Neuronal stem cell (in vitro differentiated cells): ENCODE data around the gene CLEC4E.

Source experiments
- DNase-seq: peaks from one replicate; pipeline ENCODE4 v3.0.0-alpha.2; 2013; ENCODE audit warnings: low spot score
- H2AFZ ChIP-seq: one replicate; pipeline ENCODE4 v1.6.1; 2013; ENCODE audit warnings: mild to moderate bottlenecking, low read length, inconsistent platforms
- H2AK5ac ChIP-seq: 2 replicates; pipeline ENCODE4 v1.6.1; 2013; ENCODE audit warnings: low read depth, mild to moderate bottlenecking, inconsistent platforms, low read length, moderate library complexity, mixed read lengths
- H2BK120ac ChIP-seq: 2 replicates; pipeline ENCODE4 v1.6.1; 2013; ENCODE audit warnings: low read depth, mild to moderate bottlenecking, inconsistent platforms, low read length, moderate library complexity, mixed read lengths
- H2BK12ac ChIP-seq: one replicate; pipeline ENCODE4 v1.6.1; 2013; ENCODE audit warnings: low read length, inconsistent platforms
- H2BK15ac ChIP-seq: 2 replicates; pipeline ENCODE4 v1.6.1; 2013; ENCODE audit warnings: mild to moderate bottlenecking, low read length, inconsistent platforms, mixed read lengths
- H2BK5ac ChIP-seq: one replicate; pipeline ENCODE4 v1.6.1; 2013; ENCODE audit warnings: inconsistent platforms, mild to moderate bottlenecking, low read length, moderate library complexity
- H3K14ac ChIP-seq: one replicate; pipeline ENCODE4 v1.6.1; 2013; ENCODE audit warnings: low read length, inconsistent platforms
- H3K18ac ChIP-seq: 2 replicates; pipeline ENCODE4 v1.6.1; 2013; ENCODE audit warnings: low read length, inconsistent platforms
- H3K23ac ChIP-seq: 2 replicates; pipeline ENCODE4 v1.6.1; 2013; ENCODE audit warnings: low read depth, mild to moderate bottlenecking, mixed read lengths, low read length, inconsistent platforms; ENCODE audit not compliant: poor library complexity
- H3K27ac ChIP-seq: replicated peaks from 3 replicates; pipeline ENCODE4 v1.5.1; 2013; ENCODE audit warnings: low read length, inconsistent platforms
- H3K27me3 ChIP-seq, 3 experiments: 2 replicates each; pipeline ENCODE4 v1.6.1; 2013; ENCODE audit warnings: low read length in 3 of 3, mild to moderate bottlenecking in 2 of 3, inconsistent platforms in 1 of 3, low read depth in 1 of 3, mixed read lengths in 1 of 3, moderate library complexity in 1 of 3; ENCODE audit not compliant: control insufficient read depth in 3 of 3, insufficient read depth in 3 of 3
- H3K36me3 ChIP-seq, 2 donors: replicated peaks in 1 of 2; 2 replicates each; pipeline ENCODE4 v1.6.1; 2013; ENCODE audit warnings: low read length in 2 of 2; ENCODE audit not compliant: control insufficient read depth in 2 of 2, insufficient read depth in 2 of 2
- H3K4ac ChIP-seq: 2 replicates; pipeline ENCODE4 v1.6.1; 2013; ENCODE audit warnings: inconsistent platforms, mild to moderate bottlenecking, low read length, moderate library complexity
- H3K4me1 ChIP-seq, 2 donors: 1 replicate in 1 of 2; 2 replicates in 1 of 2; pipeline ENCODE4 v1.6.1; 2013; ENCODE audit warnings: low read length in 2 of 2, low read depth in 1 of 2; ENCODE audit not compliant: control insufficient read depth in 2 of 2, insufficient read depth in 1 of 2
- H3K4me2 ChIP-seq: one replicate; pipeline ENCODE4 v1.6.1; 2013; ENCODE audit warnings: mild to moderate bottlenecking, low read length, inconsistent platforms; ENCODE audit not compliant: insufficient read depth, poor library complexity, severe bottlenecking
- H3K4me3 ChIP-seq, 2 donors: 2 replicates each; pipeline ENCODE4 v1.5.1; 2013; ENCODE audit warnings: low read length in 2 of 2, mild to moderate bottlenecking in 2 of 2, inconsistent platforms in 1 of 2, moderate library complexity in 1 of 2
- H3K79me1 ChIP-seq: one replicate; pipeline ENCODE4 v1.6.1; 2013; ENCODE audit warnings: low read depth, mild to moderate bottlenecking, inconsistent platforms, low read length, moderate library complexity
- H3K9ac ChIP-seq: one replicate; pipeline ENCODE4 v1.6.1; 2013; ENCODE audit warnings: mild to moderate bottlenecking, low read depth, low read length, inconsistent platforms; ENCODE audit not compliant: poor library complexity
- H3K9me3 ChIP-seq, 2 donors: replicated peaks in 1 of 2; 2 replicates each; pipeline versions ENCODE3 to v1.6.1; 2013; ENCODE audit warnings: low read length in 2 of 2, mild to moderate bottlenecking in 2 of 2, inconsistent platforms in 1 of 2, low read depth in 1 of 2, mixed read lengths in 1 of 2, moderate library complexity in 1 of 2; ENCODE audit not compliant: control insufficient read depth in 2 of 2, insufficient read depth in 1 of 2
- H4K8ac ChIP-seq: one replicate; pipeline ENCODE4 v1.6.1; 2013; ENCODE audit warnings: low read depth, mild to moderate bottlenecking, inconsistent platforms, low read length, moderate library complexity
- H4K91ac ChIP-seq: one replicate; pipeline ENCODE4 v1.6.1; 2013; ENCODE audit warnings: low read length, low read depth, mild to moderate bottlenecking, inconsistent platforms; ENCODE audit not compliant: poor library complexity
- WGBS, 2 donors: extraction: QIAGEN DNeasy Blood & Tissue Kit; methylation state at CpG; one replicate each; pipeline ENCODE4 v1.1.7; 2013; ENCODE audit warnings: missing lambda C conversion rate in 2 of 2, mixed read lengths in 1 of 2; ENCODE audit not compliant: insufficient read length in 2 of 2, insufficient replicate concordance in 1 of 2; ENCODE audit errors: extremely low coverage in 2 of 2; 5-methylcytosine and 5-hydroxymethylcytosine counted together

The CLEC4E gene

GRCh38 chr12:8513256-8513655, 27.4 kb downstream of the CLEC4E start, which contains the start of gene CLEC4D:
Gene CLEC4D, plus strand, starts transcription at chr12:8513503. Its CDS starts 230 bp downstream, at chr12:8513733.
- WGBS, 2 donors: no CpG with 5 or more reads among the region's 4 CpGs
- Histone ChIP-seq H3K4me3 (no peak within 1 kb of the TSS), H2BK5ac (peak within 1 kb of the TSS; percentile 19), H3K36me3 (no peaks in the 10 kb centered on the region), H3K4me2 (no peak within 1 kb of the TSS), H3K4me1 (peaks cover 0 to 13% of the 10 kb centered on the region in 2 donors), H2AK5ac (no peak within 1 kb of the TSS), H4K8ac (no peak within 1 kb of the TSS), H3K9ac (no peak within 1 kb of the TSS), H3K79me1 (no peaks in the 10 kb centered on the region), H4K91ac (no peak within 1 kb of the TSS), H3K18ac (no peak within 1 kb of the TSS), H2AFZ (no peak within 1 kb of the TSS), H2BK15ac (no peak within 1 kb of the TSS), H2BK120ac (no peak within 1 kb of the TSS), H3K9me3 (no peaks in the 10 kb centered on the region), H3K27me3 (peaks cover 0 to 3% (median 2%) of the 10 kb centered on the region in 3 experiments), H3K14ac (no peak within 1 kb of the TSS), H3K27ac (no peak within 1 kb of the TSS), H2BK12ac (no peak within 1 kb of the TSS), H3K23ac (no peak within 1 kb of the TSS), H3K4ac (no peak within 1 kb of the TSS)
- DNase-seq: no peak

DNA sequence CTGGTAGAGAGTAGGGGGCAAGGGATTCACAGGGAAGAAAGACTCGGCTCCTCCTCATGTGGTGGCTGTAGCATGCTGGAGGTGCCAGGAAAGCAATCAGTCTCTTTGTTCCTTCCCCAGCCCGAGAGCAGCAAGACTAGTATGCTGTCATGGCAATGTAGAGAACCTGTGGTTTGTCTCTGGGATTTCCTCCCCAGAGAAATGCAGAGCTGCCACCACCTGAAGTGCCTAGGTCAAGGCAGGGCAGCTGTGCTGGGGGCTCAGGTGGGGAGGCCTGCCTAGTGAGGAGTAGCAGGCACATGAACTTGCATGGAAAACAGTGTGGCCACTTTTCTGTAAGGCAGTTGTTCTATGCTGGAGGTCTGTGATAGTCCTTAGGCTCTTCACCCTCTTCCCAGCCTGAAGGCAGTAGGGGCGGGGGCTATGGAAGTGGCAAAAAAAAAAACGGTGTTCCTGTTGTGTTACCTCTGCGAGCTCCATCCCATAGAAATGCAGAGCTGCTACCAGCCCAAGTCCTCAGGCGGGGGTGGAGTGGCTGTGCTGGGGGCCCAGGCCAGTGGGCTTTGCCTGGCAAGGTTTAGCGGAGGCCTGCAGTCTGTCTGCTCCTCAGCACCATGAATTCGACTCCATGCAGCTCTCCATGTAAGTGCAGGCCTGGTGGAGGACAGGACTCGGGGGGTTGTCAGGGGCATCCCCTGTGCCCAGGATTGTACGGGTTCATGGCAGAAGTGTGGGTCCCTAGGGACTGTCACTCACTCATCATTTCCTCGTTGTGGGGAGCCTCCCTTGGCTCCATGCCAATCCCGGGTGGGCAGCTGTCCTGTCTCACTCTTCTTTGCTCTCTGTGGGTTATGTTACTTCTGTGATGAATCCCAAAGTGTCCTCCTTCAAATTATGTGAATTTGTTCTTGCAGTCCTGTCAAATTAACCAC, 31.5 kb downstream of the CLEC4E start:
- H3K36me3 ChIP-seq: no peaks in the 10 kb centered on the region
- H3K4me1 ChIP-seq: peaks cover 0 to 13% of the 10 kb centered on the region in 2 donors
- H2BK120ac ChIP-seq: no peak overlapping the region
- no CpG with 5 or more reads among the region's 12 CpGs for WGBS, 2 donors
- no peak overlapping the region for H3K4me3 ChIP-seq
- H3K4me2 ChIP-seq: no peak overlapping the region
- no peak for DNase-seq
- peak overlapping the region; percentile 32 for H2BK5ac ChIP-seq
- H2AK5ac ChIP-seq: peak overlapping the region; percentile 22
- no peak overlapping the region for H4K91ac ChIP-seq
- peak overlapping the region; percentile 70 for H3K18ac ChIP-seq
- no peak overlapping the region for H3K23ac ChIP-seq
- no peaks in the 10 kb centered on the region for H3K9me3 ChIP-seq
- H4K8ac ChIP-seq: no peak overlapping the region
- H2BK12ac ChIP-seq: peak overlapping the region; percentile 24
- H3K4ac ChIP-seq: no peak overlapping the region
- no peak overlapping the region for H3K9ac ChIP-seq
- no peak overlapping the region for H2AFZ ChIP-seq
- H3K27ac ChIP-seq: no peak overlapping the region
- peaks cover 0 to 3% (median 2%) of the 10 kb centered on the region in 3 experiments for H3K27me3 ChIP-seq
- H3K79me1 ChIP-seq: no peaks in the 10 kb centered on the region
- no peak overlapping the region for H2BK15ac ChIP-seq
- H3K14ac ChIP-seq: peak overlapping the region; percentile 85

DNA sequence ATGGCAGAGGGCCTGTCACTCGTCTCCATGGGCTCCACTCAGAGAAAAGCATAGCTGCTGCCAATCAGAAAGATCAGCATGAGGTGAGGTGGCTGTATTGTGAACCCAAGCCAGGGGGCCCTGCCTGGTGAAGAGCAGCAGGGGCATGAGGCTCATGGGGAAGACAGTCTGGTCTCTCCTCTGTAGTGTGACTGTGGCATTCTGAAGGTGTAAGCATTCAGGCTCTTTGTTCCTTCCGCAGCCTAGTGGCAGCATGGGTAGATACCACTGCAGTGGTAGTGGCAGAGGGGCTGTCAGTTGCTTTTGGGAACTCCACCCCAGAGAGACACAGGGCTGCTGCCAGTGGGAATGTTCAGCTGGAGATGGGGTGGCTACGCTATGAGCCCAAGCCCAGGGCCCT, 32.5 kb downstream of the CLEC4E start:
- no peak for DNase-seq
- Histone ChIP-seq H2AFZ (no peak overlapping the region), H3K9me3 (no peaks in the 10 kb centered on the region), H3K18ac (peak overlapping the region; percentile 55), H2BK5ac (no peak overlapping the region), H3K23ac (no peak overlapping the region), H4K91ac (no peak overlapping the region), H2BK120ac (no peak overlapping the region), H3K36me3 (no peaks in the 10 kb centered on the region), H3K4ac (no peak overlapping the region), H3K9ac (no peak overlapping the region), H2AK5ac (peak overlapping the region; percentile 22), H4K8ac (no peak overlapping the region), H3K4me2 (no peak overlapping the region), H3K27me3 (peaks cover 0 to 3% (median 2%) of the 10 kb centered on the region in 3 experiments), H2BK12ac (peak overlapping the region; percentile 24), H3K79me1 (no peaks in the 10 kb centered on the region), H2BK15ac (no peak overlapping the region), H3K4me1 (peaks cover 0 to 13% of the 10 kb centered on the region in 2 donors), H3K14ac (no peak overlapping the region), H3K4me3 (no peak overlapping the region), H3K27ac (no peak overlapping the region)
- WGBS, 2 donors: no CpG with 5 or more reads among the region's 3 CpGs

DNA sequence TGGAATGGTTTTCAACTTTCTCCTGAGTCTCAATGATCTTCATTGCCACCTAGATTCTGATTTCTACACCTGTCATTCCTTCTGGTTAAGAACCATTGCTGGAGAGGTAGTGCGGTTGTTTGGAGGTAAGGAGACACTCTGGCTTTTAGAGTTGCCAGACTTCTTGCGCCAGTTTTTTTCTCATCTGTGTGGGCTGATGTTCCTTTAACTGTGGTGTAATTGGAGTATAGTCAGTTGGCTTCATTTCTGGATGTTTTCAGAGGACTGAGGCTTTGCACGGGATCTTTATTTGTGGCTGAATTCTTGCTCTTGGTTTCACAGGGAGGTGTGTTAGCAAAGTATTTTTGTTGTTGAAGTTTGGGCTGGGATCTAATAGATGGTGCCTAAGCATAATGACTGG, 33.1 kb downstream of the CLEC4E start:
- Histone ChIP-seq H3K27ac (no peak overlapping the region), H4K8ac (no peak overlapping the region), H2BK15ac (no peak overlapping the region), H2BK120ac (no peak overlapping the region), H2AK5ac (no peak overlapping the region), H3K9ac (no peak overlapping the region), H4K91ac (no peak overlapping the region), H3K36me3 (no peaks in the 10 kb centered on the region), H3K14ac (no peak overlapping the region), H3K27me3 (peaks cover 0 to 3% (median 2%) of the 10 kb centered on the region in 3 experiments), H3K79me1 (no peaks in the 10 kb centered on the region), H2BK5ac (no peak overlapping the region), H3K4me2 (no peak overlapping the region), H3K4me3 (no peak overlapping the region), H3K4ac (no peak overlapping the region), H2AFZ (no peak overlapping the region), H3K18ac (no peak overlapping the region), H2BK12ac (no peak overlapping the region), H3K23ac (no peak overlapping the region), H3K4me1 (peaks cover 0 to 12% of the 10 kb centered on the region in 2 donors), H3K9me3 (no peaks in the 10 kb centered on the region)
- WGBS, 2 donors: no CpG with 5 or more reads among the region's 3 CpGs
- no peak for DNase-seq
